Fibroblast of lung (primary cell): ENCODE measurements around the gene GNS. TPM values are rescaled to one million over a fixed set of nuclear protein-coding genes. Genes with fewer than 3 reads are reported as not detected.

ENCODE experiments used
- DNase-seq, 2 donors: peaks; one replicate each; pipeline versions ENCODE4 v3.0.0 to v3.0.0-alpha.2; 2010; ENCODE audit warnings: low read depth in 2 of 2
- H2AFZ ChIP-seq: 2 replicates; pipeline ENCODE4 v1.5.1; 2012; ENCODE audit warnings: low read length, control low read depth, inconsistent platforms
- H3K27ac ChIP-seq: 2 replicates; pipeline ENCODE4 v1.5.1; 2011; ENCODE audit warnings: low read length, control low read depth; ENCODE audit not compliant: insufficient read depth
- H3K27me3 ChIP-seq: 2 replicates; pipeline ENCODE4 v1.5.1; 2011; ENCODE audit warnings: mild to moderate bottlenecking, low read length; ENCODE audit not compliant: control insufficient read depth, insufficient read depth
- H3K36me3 ChIP-seq: 2 replicates; pipeline ENCODE4 v1.5.1; 2011; ENCODE audit warnings: low read length; ENCODE audit not compliant: control insufficient read depth, insufficient read depth
- H3K4me1 ChIP-seq: 2 replicates; pipeline ENCODE4 v1.5.1; 2011; ENCODE audit warnings: low read length; ENCODE audit not compliant: control insufficient read depth, insufficient read depth; ENCODE audit errors: extremely low read depth
- H3K4me2 ChIP-seq: 2 replicates; pipeline ENCODE4 v1.5.1; 2011; ENCODE audit warnings: low read length, control low read depth; ENCODE audit not compliant: insufficient read depth; ENCODE audit errors: extremely low read depth
- H3K4me3 ChIP-seq, 4 experiments: fragments of 200-600 bp in 1 of 4; sonication (generic) in 1 of 4; replicated peaks in 1 of 4; 2 replicates each; pipeline ENCODE4 v1.5.1; 2011 to 2016; ENCODE audit warnings: low read length in 4 of 4, low read depth in 3 of 4, mild to moderate bottlenecking in 3 of 4, control low read depth in 2 of 4, inconsistent platforms in 1 of 4, mixed read lengths in 1 of 4; ENCODE audit not compliant: insufficient read depth in 1 of 4; ENCODE audit errors: control extremely low read depth in 1 of 4
- H3K79me2 ChIP-seq: 2 replicates; pipeline ENCODE4 v1.5.1; 2012; ENCODE audit warnings: mild to moderate bottlenecking, low read length, inconsistent platforms; ENCODE audit not compliant: control insufficient read depth, insufficient read depth
- H3K9ac ChIP-seq: 2 replicates; pipeline ENCODE4 v1.5.1; 2011; ENCODE audit warnings: mild to moderate bottlenecking, low read length, control low read depth; ENCODE audit not compliant: insufficient read depth
- H3K9me3 ChIP-seq: 2 replicates; pipeline ENCODE4 v1.5.1; 2012; ENCODE audit warnings: low read depth, low read length; ENCODE audit not compliant: control insufficient read depth, insufficient read depth
- H4K20me1 ChIP-seq: 2 replicates; pipeline ENCODE4 v1.5.1; 2011; ENCODE audit warnings: low read length; ENCODE audit not compliant: control insufficient read depth, insufficient read depth; ENCODE audit errors: extremely low read depth
- EZH2 ChIP-seq: IDR thresholded peaks from 2 replicates; pipeline ENCODE4 v1.5.1; 2012; ENCODE audit warnings: low read length, control low read depth, mild to moderate bottlenecking; ENCODE audit errors: missing control alignments
- polyA plus RNA-seq, 2 donors: library from polyadenylated mRNA; depleted of rRNA in 1 of 2; stranded (reverse) in 1 of 2; unstranded in 1 of 2; fragments of >200 nt; gene quantifications; 2 replicates each; pipeline ENCODE4 v1.2.1, GENCODE V29; 2011 to 2012; ENCODE audit warnings: missing spikeins in 1 of 2
- total RNA-seq: library from RNA; depleted of rRNA; stranded (reverse); fragments of >200 nt; gene quantifications from 2 replicates; pipeline ENCODE4 v1.2.1, GENCODE V29; 2014
- TF ChIP-seq, protein P1 (sequence below), 2 donors: IDR thresholded peaks in 1 of 2; conservative IDR thresholded peaks in 1 of 2; 1 replicate in 1 of 2; 2 replicates in 1 of 2; pipeline ENCODE4 v1.5.1; 2011 to 2012; ENCODE audit warnings: low read length in 2 of 2, control low read depth in 1 of 2, inconsistent platforms in 1 of 2, low read depth in 1 of 2, mild to moderate bottlenecking in 1 of 2

Gene GNS
- total and polyA plus RNA-seq, 2 donors (not counting 1 experiment from before 2014, with no cell fraction given), result 219 to 249 TPM

DNA sequence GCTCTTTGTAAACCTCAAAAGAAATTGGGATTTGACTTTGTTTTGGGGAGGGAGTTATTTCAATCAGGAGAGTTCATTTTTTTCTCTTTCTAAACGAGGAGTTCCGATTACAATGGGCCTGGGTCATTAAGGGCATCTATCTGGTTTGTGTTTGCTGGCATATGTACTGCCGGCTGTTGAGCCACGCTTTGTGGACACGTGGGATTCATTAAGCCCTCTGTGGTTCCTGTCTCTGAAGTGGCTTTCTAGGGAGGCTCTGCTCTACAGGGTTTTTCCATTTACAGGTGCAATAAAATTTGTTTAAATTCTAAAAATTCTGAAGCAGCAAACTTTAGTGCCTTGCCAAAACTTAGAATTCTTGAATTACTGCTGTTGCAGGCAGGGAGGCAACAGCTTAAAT, 57.9 kb downstream of the GNS start:
- Histone ChIP-seq H3K4me3 (no peak overlapping the region), H3K27ac (no peak overlapping the region), H2AFZ (no peak overlapping the region), H3K4me2 (no peak overlapping the region), H3K9ac (no peak overlapping the region), H4K20me1 (no peaks in the 10 kb centered on the region), H3K36me3 (no peaks in the 10 kb centered on the region), H3K27me3 (no peaks in the 10 kb centered on the region), H3K79me2 (no peaks in the 10 kb centered on the region), H3K4me1 (no peaks in the 10 kb centered on the region), H3K9me3 (no peaks in the 10 kb centered on the region)
- no peak for DNase-seq
- TF ChIP-seq EZH2, result no peak
- TF ChIP-seq, protein P1, sequence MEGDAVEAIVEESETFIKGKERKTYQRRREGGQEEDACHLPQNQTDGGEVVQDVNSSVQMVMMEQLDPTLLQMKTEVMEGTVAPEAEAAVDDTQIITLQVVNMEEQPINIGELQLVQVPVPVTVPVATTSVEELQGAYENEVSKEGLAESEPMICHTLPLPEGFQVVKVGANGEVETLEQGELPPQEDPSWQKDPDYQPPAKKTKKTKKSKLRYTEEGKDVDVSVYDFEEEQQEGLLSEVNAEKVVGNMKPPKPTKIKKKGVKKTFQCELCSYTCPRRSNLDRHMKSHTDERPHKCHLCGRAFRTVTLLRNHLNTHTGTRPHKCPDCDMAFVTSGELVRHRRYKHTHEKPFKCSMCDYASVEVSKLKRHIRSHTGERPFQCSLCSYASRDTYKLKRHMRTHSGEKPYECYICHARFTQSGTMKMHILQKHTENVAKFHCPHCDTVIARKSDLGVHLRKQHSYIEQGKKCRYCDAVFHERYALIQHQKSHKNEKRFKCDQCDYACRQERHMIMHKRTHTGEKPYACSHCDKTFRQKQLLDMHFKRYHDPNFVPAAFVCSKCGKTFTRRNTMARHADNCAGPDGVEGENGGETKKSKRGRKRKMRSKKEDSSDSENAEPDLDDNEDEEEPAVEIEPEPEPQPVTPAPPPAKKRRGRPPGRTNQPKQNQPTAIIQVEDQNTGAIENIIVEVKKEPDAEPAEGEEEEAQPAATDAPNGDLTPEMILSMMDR (conservative IDR thresholded peaks at IDR 0.05 in 1 of 2, IDR thresholded peaks at IDR 0.05 in 1 of 2; ENCODE audit: low read depth in 1 of 2, low read length in 2 of 2), result no peak

DNA sequence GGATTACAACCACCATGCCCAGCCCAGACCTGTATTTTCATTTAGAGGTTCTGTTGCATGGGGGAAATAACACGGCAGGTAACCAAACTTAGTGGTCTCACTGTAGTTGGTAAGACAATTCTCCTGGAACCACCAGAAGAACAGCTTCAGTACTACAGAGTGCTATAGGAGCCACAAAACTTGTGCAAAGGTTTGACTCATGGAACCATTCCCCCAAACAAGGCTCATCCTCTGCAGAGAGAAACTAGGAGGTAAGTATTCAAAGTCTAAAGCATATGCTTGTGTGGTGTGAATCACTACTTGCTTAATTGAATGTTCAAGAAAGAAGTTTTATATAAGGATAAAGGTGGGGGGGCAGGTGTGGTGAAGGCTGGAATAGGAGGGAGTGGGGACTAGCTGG, 58.7 kb downstream of the GNS start:
- Histone ChIP-seq H3K36me3 (peaks cover under 1% of the 10 kb centered on the region), H2AFZ (no peak overlapping the region), H3K27ac (no peak overlapping the region), H3K79me2 (no peaks in the 10 kb centered on the region), H3K4me1 (no peaks in the 10 kb centered on the region), H3K4me3 (no peak overlapping the region), H3K4me2 (no peak overlapping the region), H3K9me3 (no peaks in the 10 kb centered on the region), H3K27me3 (no peaks in the 10 kb centered on the region), H3K9ac (no peak overlapping the region), H4K20me1 (no peaks in the 10 kb centered on the region)
- DNase-seq, result no peak
- TF ChIP-seq, protein P1 (conservative IDR thresholded peaks at IDR 0.05 in 1 of 2, IDR thresholded peaks at IDR 0.05 in 1 of 2; ENCODE audit: low read depth in 1 of 2, low read length in 2 of 2), result no peak
- TF ChIP-seq EZH2, result no peak

DNA sequence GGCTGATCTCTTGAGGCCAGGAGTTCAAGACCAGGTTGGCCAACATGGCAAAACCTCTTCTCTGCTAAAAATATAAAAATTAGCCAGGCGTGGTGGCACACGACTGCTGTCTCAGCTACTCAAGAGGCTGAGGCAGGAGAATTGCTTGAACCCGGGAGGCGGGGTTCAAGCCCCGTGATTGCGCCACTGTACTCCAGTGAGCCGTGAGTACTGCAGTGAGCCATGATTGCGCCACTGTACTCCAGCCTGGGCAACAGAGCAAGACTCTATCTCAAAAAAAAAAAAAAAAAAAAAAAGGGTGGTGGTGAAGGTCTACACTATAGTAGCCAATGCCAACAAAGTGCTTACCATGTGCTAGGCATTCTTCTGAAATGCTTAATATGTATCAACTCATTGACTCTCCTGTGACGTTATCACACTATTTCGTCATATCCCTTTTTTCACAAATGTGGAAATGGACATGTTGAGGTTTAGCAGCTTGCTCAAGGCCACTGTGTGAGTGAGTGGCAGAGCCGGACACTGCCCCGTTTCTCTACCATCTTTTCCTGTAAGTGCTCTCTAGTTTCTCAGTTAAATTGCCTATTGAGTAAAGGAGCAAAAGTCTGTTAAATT, 59.6 kb downstream of the GNS start:
- H3K9ac ChIP-seq, result no peak overlapping the region
- TF ChIP-seq EZH2, result no peak
- TF ChIP-seq, protein P1 (conservative IDR thresholded peaks at IDR 0.05 in 1 of 2, IDR thresholded peaks at IDR 0.05 in 1 of 2; ENCODE audit: low read depth in 1 of 2, low read length in 2 of 2), result no peak
- no peak for DNase-seq

More for the DNA sequence above, 59.6 kb downstream of the GNS start:
- Histone ChIP-seq H3K4me1 (no peaks in the 10 kb centered on the region), H4K20me1 (no peaks in the 10 kb centered on the region), H3K4me2 (no peak overlapping the region), H2AFZ (no peak overlapping the region), H3K9me3 (no peaks in the 10 kb centered on the region), H3K36me3 (peaks cover 5% of the 10 kb centered on the region), H3K27ac (no peak overlapping the region), H3K27me3 (no peaks in the 10 kb centered on the region), H3K4me3 (no peak overlapping the region), H3K79me2 (no peaks in the 10 kb centered on the region)
